Measurements from ENCODE around the gene OVAAL. TPM values are rescaled to one million over a fixed set of nuclear protein-coding genes. Genes with fewer than 3 reads are reported as not detected.

Gene OVAAL
- total and polyA plus RNA-seq, 2 of the 8 experiments (the other 6 are each of a cell fraction or from before 2014, with no cell fraction given), result not detected

- no peak for TF ChIP-seq MAX (IDR thresholded peaks at IDR 0.05)
- TF ChIP-seq RNF2 (IDR thresholded peaks at IDR 0.05; ENCODE audit: borderline replicate concordance, low read depth, low read length, missing control alignments, poor library complexity, severe bottlenecking), result no peak
- no peak for TF ChIP-seq EP300 (IDR thresholded peaks at IDR 0.05; ENCODE audit: borderline replicate concordance in 1 of 2, low read depth in 2 of 2, low read length in 2 of 2)
- no peak for TF ChIP-seq KDM5A (IDR thresholded peaks at IDR 0.05; ENCODE audit: low read length)
- no peak for TF ChIP-seq SAP30 (IDR thresholded peaks at IDR 0.05; ENCODE audit: insufficient read depth, insufficient replicate concordance, low read length)
- TF ChIP-seq GABPA (IDR thresholded peaks at IDR 0.05; ENCODE audit: borderline replicate concordance, insufficient read depth, low read length), result no peak
These were observed 37.1 kb upstream of the OVAAL start (continued) for GRCh38 chr1:180521474-180522212.
